H1 (cell line): Measurements from ENCODE around the gene CFAP61. TPM values are rescaled to one million over a fixed set of nuclear protein-coding genes. Genes with fewer than 3 reads are reported as not detected.

Experiments used
- CTCF ChIA-PET: fragments of 300-600 bp; sonication (Branson Sonifier 250); formaldehyde crosslinking; loops from one replicate; lab custom pipeline; 2021; ENCODE audit not compliant: partially characterized antibody; lab: Charles Lee
- POLR2A ChIA-PET: fragments of 300-600 bp; sonication (Branson Sonifier 250); formaldehyde crosslinking; loops from one replicate; lab custom pipeline; 2021; ENCODE audit warnings: inconsistent platforms; ENCODE audit not compliant: partially characterized antibody; lab: Charles Lee
- DNase-seq, 2 experiments: peaks; one replicate each; pipeline versions ENCODE4 v3.0.0 to v3.0.0-alpha.2; 2010 to 2022; ENCODE audit warnings: low spot score in 2 of 2, low read depth in 1 of 2, mixed read lengths in 1 of 2
- FAIRE-seq: peaks from 2 replicates; lab custom pipeline; 2011; peaks lifted over from hg19 to GRCh38; lab: Jason Lieb, UNC
- H2AFZ ChIP-seq: 2 replicates; pipeline ENCODE4 v1.8.1; 2012; ENCODE audit warnings: low read length, inconsistent platforms
- H2AK5ac ChIP-seq: 2 replicates; pipeline ENCODE4 v1.6.1; 2013; ENCODE audit warnings: low read depth, low read length
- H2BK120ac ChIP-seq: replicated peaks from 2 replicates; pipeline ENCODE3; 2013; ENCODE audit warnings: low read depth, low read length, inconsistent platforms
- H2BK12ac ChIP-seq: 2 replicates; pipeline ENCODE4 v1.6.1; 2013; ENCODE audit warnings: low read depth, low read length
- H2BK15ac ChIP-seq: 2 replicates; pipeline ENCODE4 v1.6.1; 2013; ENCODE audit warnings: low read length
- H2BK20ac ChIP-seq: 2 replicates; pipeline ENCODE4 v1.6.1; 2013; ENCODE audit warnings: low read length
- H2BK5ac ChIP-seq: 2 replicates; pipeline ENCODE4 v1.6.1; 2013; ENCODE audit warnings: low read depth, low read length
- H3K14ac ChIP-seq: 2 replicates; pipeline ENCODE4 v1.6.1; 2013; ENCODE audit warnings: inconsistent platforms; ENCODE audit not compliant: insufficient read length
- H3K18ac ChIP-seq: 2 replicates; pipeline ENCODE4 v1.6.1; 2013; ENCODE audit warnings: low read length; ENCODE audit errors: extremely low read depth
- H3K23ac ChIP-seq: 2 replicates; pipeline ENCODE4 v1.6.1; 2013; ENCODE audit warnings: inconsistent platforms; ENCODE audit not compliant: insufficient read length
- H3K23me2 ChIP-seq: 2 replicates; pipeline ENCODE4 v1.6.1; 2013; ENCODE audit warnings: low read depth, low read length
- H3K27ac ChIP-seq: 2 replicates; pipeline ENCODE4 v1.6.1; 2011; ENCODE audit warnings: low read depth, low read length, inconsistent platforms
- H3K27me3 ChIP-seq, 4 experiments: replicated peaks in 1 of 4; 1 replicate in 1 of 4; 2 replicates in 3 of 4; pipeline versions ENCODE4 v1.6.1 to v1.8.1; 2011 to 2013; ENCODE audit warnings: low read length in 3 of 4, mild to moderate bottlenecking in 3 of 4, inconsistent platforms in 2 of 4, mixed read lengths in 2 of 4, moderate library complexity in 1 of 4; ENCODE audit not compliant: control insufficient read depth in 3 of 4, insufficient read depth in 3 of 4; ENCODE audit errors: extremely low read depth in 1 of 4
- H3K36me3 ChIP-seq, 4 experiments: 2 replicates each; pipeline versions ENCODE4 v1.6.1 to v1.8.1; 2011 to 2013; ENCODE audit warnings: mild to moderate bottlenecking in 4 of 4, low read length in 3 of 4, moderate library complexity in 2 of 4, control low read depth in 1 of 4, inconsistent platforms in 1 of 4; ENCODE audit not compliant: insufficient read depth in 4 of 4, control insufficient read depth in 2 of 4
- H3K4ac ChIP-seq: replicated peaks from 2 replicates; pipeline ENCODE3; 2013; ENCODE audit warnings: low read length, low read depth, mixed read lengths, inconsistent platforms; ENCODE audit not compliant: insufficient read length
- H3K4me1 ChIP-seq, 4 experiments: replicated peaks in 1 of 4; 1 replicate in 1 of 4; 2 replicates in 3 of 4; pipeline versions ENCODE4 v1.6.1 to v1.8.1; 2011 to 2013; ENCODE audit warnings: low read length in 3 of 4, inconsistent platforms in 2 of 4, mixed read lengths in 1 of 4; ENCODE audit not compliant: insufficient read depth in 4 of 4, control insufficient read depth in 3 of 4
- H3K4me2 ChIP-seq, 2 experiments: 2 replicates each; pipeline versions ENCODE4 v1.6.1 to v1.8.1; 2011 to 2013; ENCODE audit warnings: low read depth in 2 of 2, low read length in 2 of 2, control low read depth in 1 of 2, inconsistent platforms in 1 of 2, mild to moderate bottlenecking in 1 of 2; ENCODE audit not compliant: insufficient read depth in 1 of 2
- H3K4me3 ChIP-seq, 4 experiments: fragments of 200-600, 300-600 bp in 1 of 4; sonication (generic), shearing (Covaris generic), sonication (Bioruptor Twin) in 1 of 4; 2 replicates each; pipeline versions ENCODE4 v1.5.1 to v1.8.1; 2011 to 2016; ENCODE audit warnings: low read length in 4 of 4, low read depth in 3 of 4, control low read depth in 2 of 4, inconsistent platforms in 2 of 4, mild to moderate bottlenecking in 2 of 4, mixed read lengths in 1 of 4, moderate library complexity in 1 of 4; ENCODE audit not compliant: insufficient read depth in 2 of 4; ENCODE audit errors: extremely low read depth in 1 of 4
- H3K56ac ChIP-seq: replicated peaks from 2 replicates; pipeline ENCODE3; 2013; ENCODE audit warnings: low read depth, mild to moderate bottlenecking, mixed read lengths, low read length, inconsistent platforms; ENCODE audit not compliant: insufficient read length
- H3K79me1 ChIP-seq: 2 replicates; pipeline ENCODE4 v1.6.1; 2013; ENCODE audit warnings: low read depth, low read length, control low read depth
- H3K79me2 ChIP-seq, 2 experiments: 2 replicates each; pipeline versions ENCODE4 v1.6.1 to v1.8.1; 2012 to 2013; ENCODE audit warnings: low read length in 2 of 2, mild to moderate bottlenecking in 2 of 2, inconsistent platforms in 1 of 2; ENCODE audit not compliant: insufficient read depth in 2 of 2, control insufficient read depth in 1 of 2
- H3K9ac ChIP-seq, 4 experiments: replicated peaks in 1 of 4; 1 replicate in 1 of 4; 2 replicates in 3 of 4; pipeline versions ENCODE4 v1.6.1 to v1.8.1; 2011 to 2013; ENCODE audit warnings: low read depth in 3 of 4, low read length in 3 of 4, control low read depth in 2 of 4, mild to moderate bottlenecking in 2 of 4, moderate library complexity in 2 of 4, inconsistent platforms in 1 of 4; ENCODE audit errors: extremely low read depth in 1 of 4
- H3K9me3 ChIP-seq, 2 experiments: 2 replicates each; pipeline versions ENCODE4 v1.6.1 to v1.8.1; 2012 to 2013; ENCODE audit warnings: mild to moderate bottlenecking in 2 of 2, moderate library complexity in 2 of 2, control low read depth in 1 of 2, inconsistent platforms in 1 of 2, low read depth in 1 of 2, low read length in 1 of 2, mixed read lengths in 1 of 2; ENCODE audit not compliant: insufficient read depth in 2 of 2
- H4K20me1 ChIP-seq, 2 experiments: replicated peaks in 1 of 2; 2 replicates each; pipeline versions ENCODE3 to v1.8.1; 2011 to 2013; ENCODE audit warnings: inconsistent platforms in 2 of 2, low read length in 2 of 2, mild to moderate bottlenecking in 1 of 2; ENCODE audit not compliant: insufficient read depth in 2 of 2, control insufficient read depth in 1 of 2
- H4K5ac ChIP-seq: 2 replicates; pipeline ENCODE4 v1.6.1; 2013; ENCODE audit warnings: low read length, low read depth, mixed read lengths, inconsistent platforms; ENCODE audit not compliant: insufficient read length
- H4K8ac ChIP-seq: 2 replicates; pipeline ENCODE4 v1.8.0; 2013; ENCODE audit warnings: mild to moderate bottlenecking, moderate library complexity, low read length, inconsistent platforms; ENCODE audit not compliant: insufficient read depth; ENCODE audit errors: extremely low read depth
- H4K91ac ChIP-seq: replicated peaks from 2 replicates; pipeline ENCODE3; 2013; ENCODE audit warnings: low read length, mixed read lengths, inconsistent platforms; ENCODE audit not compliant: insufficient read length
- ATF3 ChIP-seq: IDR thresholded peaks from 2 replicates; pipeline ENCODE4 v1.6.1; 2011; ENCODE audit warnings: low read depth, mild to moderate bottlenecking, low read length; ENCODE audit not compliant: insufficient read depth
- CBX5 ChIP-seq: fragments of 300-800, 300-1000 bp; sonication (generic); IDR thresholded peaks from 2 replicates; pipeline ENCODE4 v1.7.1; 2016; ENCODE audit warnings: antibody characterized with exemption, low read length, low read depth
- GABPA ChIP-seq: IDR thresholded peaks from 2 replicates; pipeline ENCODE4 v1.6.1; 2011; ENCODE audit warnings: mild to moderate bottlenecking, low read length, moderate library complexity, borderline replicate concordance; ENCODE audit not compliant: insufficient read depth
- HDAC2 ChIP-seq, 2 experiments: fragments of 300-600 bp in 1 of 2; sonication (generic) in 1 of 2; IDR thresholded peaks; 2 replicates each; pipeline ENCODE4 v1.6.1; 2011 to 2012; ENCODE audit warnings: low read depth in 2 of 2, low read length in 2 of 2, mild to moderate bottlenecking in 2 of 2, moderate library complexity in 2 of 2, borderline replicate concordance in 1 of 2, inconsistent platforms in 1 of 2
- NANOG ChIP-seq: IDR thresholded peaks from 2 replicates; pipeline ENCODE4 v1.6.1; 2011; ENCODE audit warnings: low read length, low read depth, mild to moderate bottlenecking, inconsistent platforms; ENCODE audit not compliant: insufficient read depth, poor library complexity, severe bottlenecking
- PHF8 ChIP-seq: fragments of 200-600 bp; sonication (generic); conservative IDR thresholded peaks from 2 replicates; pipeline ENCODE4 v1.7.1; 2012; ENCODE audit warnings: low read depth, mild to moderate bottlenecking, inconsistent platforms, low read length, moderate library complexity
- POLR2A ChIP-seq, 2 experiments: IDR thresholded peaks; 1 replicate in 1 of 2; 2 replicates in 1 of 2; pipeline ENCODE4 v1.6.1; 2011; ENCODE audit warnings: low read depth in 2 of 2, low read length in 2 of 2, mild to moderate bottlenecking in 2 of 2; ENCODE audit errors: control extremely low read depth in 1 of 2
- POLR2AphosphoS5 ChIP-seq: IDR thresholded peaks from 2 replicates; pipeline ENCODE4 v1.6.1; 2011; ENCODE audit warnings: low read depth, low read length
- RAD21 ChIP-seq, 2 experiments: IDR thresholded peaks in 1 of 2; conservative IDR thresholded peaks in 1 of 2; 2 replicates each; pipeline ENCODE4 v1.6.1; 2011; ENCODE audit warnings: low read depth in 2 of 2, low read length in 2 of 2, improper control_type of control experiment in 1 of 2, inconsistent platforms in 1 of 2, mild to moderate bottlenecking in 1 of 2, moderate library complexity in 1 of 2
- SUZ12 ChIP-seq: fragments of 200-600 bp; sonication (generic); IDR thresholded peaks from 2 replicates; pipeline ENCODE4 v1.6.1; 2012; ENCODE audit warnings: mild to moderate bottlenecking, inconsistent platforms, low read length, moderate library complexity, mixed read lengths
- TAF1 ChIP-seq: IDR thresholded peaks from 2 replicates; pipeline ENCODE4 v1.6.1; 2011; ENCODE audit warnings: mild to moderate bottlenecking, low read depth, low read length
- TBP ChIP-seq: IDR thresholded peaks from 2 replicates; pipeline ENCODE4 v1.6.1; 2011; ENCODE audit warnings: low read depth, low read length, improper control_type of control experiment
- WGBS, 2 experiments: shearing (Covaris generic) in 1 of 2; methylation state at CpG; one replicate each; pipeline versions ENCODE4 v1.1.6 to v1.1.7; 2013 to 2015; ENCODE audit warnings: low lambda C conversion rate in 2 of 2, mixed read lengths in 2 of 2, inconsistent platforms in 1 of 2, low coverage in 1 of 2, missing lambda C conversion rate in 1 of 2; ENCODE audit not compliant: insufficient replicate concordance in 2 of 2, insufficient coverage in 1 of 2, insufficient read length in 1 of 2; ENCODE audit errors: extremely low coverage in 1 of 2, missing lambda C conversion rate in 1 of 2; 5-methylcytosine and 5-hydroxymethylcytosine counted together
- polyA plus RNA-seq, 7 experiments: library from polyadenylated mRNA; depleted of rRNA in 3 of 7; stranded (reverse) in 5 of 7; unstranded in 2 of 7; fragments of >200 nt in 5 of 7; fragments of 200-250 nt in 2 of 7; gene quantifications; 1 replicate in 5 of 7; 2 replicates in 1 of 7; 4 replicates in 1 of 7; pipeline versions ENCODE4 v1.2.1 to v1.2.3, GENCODE V29; 2011 to 2013; ENCODE audit warnings: missing spikeins in 2 of 7, mixed read lengths in 2 of 7
- total RNA-seq: library from RNA; stranded (reverse); fragmentation: NEBNext Ultra II Directional; extraction: Animal tissue kit (Norgen Biotek cat#: 25700); gene quantifications from 2 replicates; pipeline ENCODE4 v1.2.1, GENCODE V29; 2021

The CFAP61 gene
- total and polyA plus RNA-seq, 2 of the 8 experiments (the other 6 are each of a cell fraction or from before 2014, with no cell fraction given) = 0.29 to 0.61 TPM

GRCh38 chr20:20233041-20233514 lies 180.7 kb downstream of the CFAP61 start:
- Histone ChIP-seq H2BK12ac (no peak overlapping the region), H2BK120ac (no peak overlapping the region), H4K5ac (no peak overlapping the region), H3K4ac (no peak overlapping the region), H3K4me1 (no peaks in the 10 kb centered on the region), H2AFZ (no peak overlapping the region), H3K23me2 (no peaks in the 10 kb centered on the region), H2BK20ac (no peak overlapping the region), H3K27ac (no peak overlapping the region), H3K14ac (no peak overlapping the region), H3K23ac (no peak overlapping the region), H3K27me3 (no peaks in the 10 kb centered on the region), H2BK15ac (no peak overlapping the region), H3K79me1 (no peaks in the 10 kb centered on the region), H2BK5ac (no peak overlapping the region), H2AK5ac (no peak overlapping the region), H3K79me2 (no peaks in the 10 kb centered on the region), H3K18ac (no peak overlapping the region), H3K56ac (no peak overlapping the region), H3K4me2 (no peak overlapping the region), H4K8ac (no peak overlapping the region), H4K20me1 (peaks cover 0 to 2% of the 10 kb centered on the region in 2 experiments), H3K9ac (no peak overlapping the region), H4K91ac (no peak overlapping the region), H3K36me3 (no peaks in the 10 kb centered on the region), H3K4me3 (no peak overlapping the region), H3K9me3 (no peaks in the 10 kb centered on the region)
- ChIA-PET CTCF (interaction anchor here (0.7 to 1.5 kb wide), 4 partner anchors 90 to 361 kb away, joined by 3 to 4 read pairs (median 4); no protein-coding TSS in a partner anchor), POLR2A (no interaction called here)
- FAIRE-seq = no peak
- 96% methylated on average over 19 of the region's 19 CpGs; no CpG with 5 or more reads in 1 of the 2 experiments for WGBS, 2 experiments
- DNase-seq = no peak
- no peak for TF ChIP-seq HDAC2 (IDR thresholded peaks at IDR 0.05; ENCODE audit: borderline replicate concordance in 1 of 2, low read depth in 2 of 2, low read length in 2 of 2)
- TF ChIP-seq SUZ12 = no peak
- TF ChIP-seq PHF8 = no peak
- no peak for TF ChIP-seq NANOG
- no peak for TF ChIP-seq ATF3
- no peak for TF ChIP-seq TBP
- TF ChIP-seq GABPA = no peak
- no peak for TF ChIP-seq CBX5
- no peak for TF ChIP-seq POLR2AphosphoS5
- no peak for TF ChIP-seq RAD21 (IDR thresholded peaks at IDR 0.05 in 1 of 2, conservative IDR thresholded peaks at IDR 0.05 in 1 of 2; ENCODE audit: low read depth in 2 of 2, low read length in 2 of 2)
- TF ChIP-seq POLR2A (IDR thresholded peaks at IDR 0.05; ENCODE audit: control extremely low read depth in 1 of 2, low read depth in 2 of 2, low read length in 2 of 2) = no peak
- TF ChIP-seq TAF1 = no peak
